Erythroblast (primary cell): ENCODE results near the gene UBA1.

Experiments
- GATA1 ChIP-seq: IDR thresholded peaks from 2 replicates; pipeline ENCODE4 v1.6.1; 2011; ENCODE audit warnings: low read depth, mild to moderate bottlenecking, control low read depth, low read length, moderate library complexity
- POLR2A ChIP-seq: IDR thresholded peaks from 2 replicates; pipeline ENCODE4 v1.6.1; 2011; ENCODE audit warnings: mild to moderate bottlenecking, low read length

DNA sequence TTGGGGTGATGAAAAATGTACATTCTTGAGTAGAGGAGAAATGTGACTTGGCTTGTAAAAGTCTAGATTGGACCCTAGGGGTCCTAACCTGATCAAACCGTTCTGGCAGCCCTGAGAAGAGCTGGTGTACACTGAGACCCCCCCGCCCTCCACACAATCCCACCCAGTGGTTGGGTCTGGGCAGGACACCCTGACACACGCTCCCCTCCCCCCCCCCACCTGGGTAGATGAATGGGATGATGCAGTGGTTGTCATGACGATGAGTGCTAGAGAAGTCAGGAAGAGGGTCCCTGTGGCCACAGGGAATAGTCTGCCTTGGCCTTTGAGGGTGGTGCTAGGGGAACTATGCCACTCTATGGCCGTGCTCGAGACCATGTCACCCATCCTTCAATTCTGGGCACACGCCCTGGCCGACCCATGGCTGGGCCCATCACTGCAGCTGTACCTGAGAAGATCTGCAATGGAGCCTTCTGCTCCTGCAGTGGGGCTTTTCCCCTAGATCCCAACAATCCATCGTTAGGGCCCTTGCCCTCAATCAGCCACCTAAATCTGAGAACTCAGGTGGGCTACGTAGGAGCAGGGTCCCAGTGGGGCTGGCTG lies 29.2 kb downstream of the UBA1 start:
- no peak for TF ChIP-seq POLR2A
- no peak for TF ChIP-seq GATA1
